ENCODE data around the gene RAB30. TPM values are rescaled to one million over a fixed set of nuclear protein-coding genes. Genes with fewer than 3 reads are reported as not detected.
A peak's percentile ranks its signal among the peaks of the same experiment; 100 is the strongest.

Gene RAB30
- total RNA-seq, 4 donors from 2014 or later = 12.4 to 113 (median 48.4) TPM

- Histone ChIP-seq H3K4me1 (peaks cover 0 to 5% of the 10 kb centered on the region in 2 donors), H3K27ac (peak overlapping the region; percentile 67 to 80), H3K4me3 (no peak overlapping the region), H3K27me3 (no peaks in the 10 kb centered on the region), H3K9me3 (no peaks in the 10 kb centered on the region), H3K36me3 (no peaks in the 10 kb centered on the region)
- intact Hi-C loops (cut with DNase I; ENCODE audit: low total_unique reads) = no loop called here
- no peak for TF ChIP-seq POLR2A (IDR thresholded peaks at IDR 0.05)
- TF ChIP-seq, protein P1, sequence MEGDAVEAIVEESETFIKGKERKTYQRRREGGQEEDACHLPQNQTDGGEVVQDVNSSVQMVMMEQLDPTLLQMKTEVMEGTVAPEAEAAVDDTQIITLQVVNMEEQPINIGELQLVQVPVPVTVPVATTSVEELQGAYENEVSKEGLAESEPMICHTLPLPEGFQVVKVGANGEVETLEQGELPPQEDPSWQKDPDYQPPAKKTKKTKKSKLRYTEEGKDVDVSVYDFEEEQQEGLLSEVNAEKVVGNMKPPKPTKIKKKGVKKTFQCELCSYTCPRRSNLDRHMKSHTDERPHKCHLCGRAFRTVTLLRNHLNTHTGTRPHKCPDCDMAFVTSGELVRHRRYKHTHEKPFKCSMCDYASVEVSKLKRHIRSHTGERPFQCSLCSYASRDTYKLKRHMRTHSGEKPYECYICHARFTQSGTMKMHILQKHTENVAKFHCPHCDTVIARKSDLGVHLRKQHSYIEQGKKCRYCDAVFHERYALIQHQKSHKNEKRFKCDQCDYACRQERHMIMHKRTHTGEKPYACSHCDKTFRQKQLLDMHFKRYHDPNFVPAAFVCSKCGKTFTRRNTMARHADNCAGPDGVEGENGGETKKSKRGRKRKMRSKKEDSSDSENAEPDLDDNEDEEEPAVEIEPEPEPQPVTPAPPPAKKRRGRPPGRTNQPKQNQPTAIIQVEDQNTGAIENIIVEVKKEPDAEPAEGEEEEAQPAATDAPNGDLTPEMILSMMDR (IDR thresholded peaks at IDR 0.05) = no peak
- DNase-seq = peak in 1 of 2 donors; percentile 35
Measured at GRCh38 chr11:83035070-83035854, 36.4 kb downstream of the RAB30 start.

DNA sequence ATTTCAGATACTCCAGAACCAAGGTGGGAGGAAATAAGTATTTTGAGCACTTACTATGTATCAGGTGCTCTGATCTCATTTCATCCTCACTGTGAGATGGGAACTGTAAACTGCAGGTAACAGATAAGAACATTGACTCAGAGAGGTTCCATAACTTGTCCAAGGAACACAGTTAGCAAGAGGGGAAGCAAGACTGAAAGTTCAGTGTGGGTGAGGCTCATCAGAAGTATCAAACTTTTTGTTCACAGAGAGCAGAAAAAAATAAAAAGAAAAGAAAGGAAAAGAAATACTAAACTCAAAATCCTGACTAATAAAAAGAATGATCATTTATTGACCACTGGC, 37.1 kb downstream of the RAB30 start:
- no peak for DNase-seq
- peak overlapping the region; percentile 67 to 80 for H3K27ac ChIP-seq
- peaks cover 0 to 5% of the 10 kb centered on the region in 2 donors for H3K4me1 ChIP-seq
- H3K9me3 ChIP-seq = no peaks in the 10 kb centered on the region
- TF ChIP-seq, protein P1 (IDR thresholded peaks at IDR 0.05) = no peak
- TF ChIP-seq POLR2A (IDR thresholded peaks at IDR 0.05) = no peak
- intact Hi-C loops (cut with DNase I; ENCODE audit: low total_unique reads) = no loop called here
- no peaks in the 10 kb centered on the region for H3K36me3 ChIP-seq
- no peaks in the 10 kb centered on the region for H3K27me3 ChIP-seq
- H3K4me3 ChIP-seq = peak overlapping the region; percentile 5 to 14

- intact Hi-C loops (cut with DNase I; ENCODE audit: low total_unique reads) = no loop called here
- peaks cover 0 to 5% of the 10 kb centered on the region in 2 donors for H3K4me1 ChIP-seq
- no peaks in the 10 kb centered on the region for H3K36me3 ChIP-seq
- H3K9me3 ChIP-seq = no peaks in the 10 kb centered on the region
- TF ChIP-seq, protein P1 (IDR thresholded peaks at IDR 0.05) = no peak
- no peak for TF ChIP-seq POLR2A (IDR thresholded peaks at IDR 0.05)
- peak overlapping the region; percentile 5 to 14 for H3K4me3 ChIP-seq
- peak; percentile 54 to 56 for DNase-seq
- H3K27ac ChIP-seq = peak overlapping the region; percentile 67 to 80
- H3K27me3 ChIP-seq = no peaks in the 10 kb centered on the region
Measured at GRCh38 chr11:83033972-83034672, 37.6 kb downstream of the RAB30 start.

DNA sequence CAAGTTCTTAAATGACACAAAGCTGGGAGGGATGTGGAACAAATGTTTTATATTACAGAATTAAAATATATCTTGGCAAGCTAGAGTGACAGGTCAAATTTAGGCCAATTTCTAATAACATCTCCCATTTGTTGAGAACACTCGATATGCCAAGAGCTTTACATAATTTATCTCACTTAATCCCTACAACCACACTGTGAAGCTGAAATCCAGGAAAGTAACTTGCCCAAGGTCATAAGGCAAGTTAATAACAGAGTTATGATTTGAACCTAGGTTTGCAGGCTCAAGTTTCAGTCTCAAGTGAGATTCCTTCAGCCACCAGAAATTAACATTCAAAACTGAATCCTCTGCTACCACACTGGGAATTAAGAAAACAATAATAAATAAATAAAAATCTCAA, 38.3 kb downstream of the RAB30 start:
- H3K36me3 ChIP-seq = no peaks in the 10 kb centered on the region
- peak overlapping the region in 1 of 2 donors; percentile 14 for H3K4me3 ChIP-seq
- peaks cover 0 to 5% of the 10 kb centered on the region in 2 donors for H3K4me1 ChIP-seq
- H3K27me3 ChIP-seq = no peaks in the 10 kb centered on the region
- no peak for DNase-seq
- H3K27ac ChIP-seq = peak overlapping the region; percentile 67 to 80
- intact Hi-C loops (cut with DNase I; ENCODE audit: low total_unique reads) = no loop called here
- no peaks in the 10 kb centered on the region for H3K9me3 ChIP-seq
- TF ChIP-seq, protein P1 (IDR thresholded peaks at IDR 0.05) = no peak
- TF ChIP-seq POLR2A (IDR thresholded peaks at IDR 0.05) = no peak

GRCh38 chr11:83031127-83031526, 40.6 kb downstream of the RAB30 start:
- H3K9me3 ChIP-seq = no peaks in the 10 kb centered on the region

More at GRCh38 chr11:83031127-83031526, 40.6 kb downstream of the RAB30 start:
- H3K36me3 ChIP-seq = no peaks in the 10 kb centered on the region
- no peak for TF ChIP-seq POLR2A (IDR thresholded peaks at IDR 0.05)
- TF ChIP-seq, protein P1 (IDR thresholded peaks at IDR 0.05) = no peak
- H3K27me3 ChIP-seq = no peaks in the 10 kb centered on the region
- intact Hi-C loops (cut with DNase I; ENCODE audit: low total_unique reads) = no loop called here
- no peak for DNase-seq
- H3K4me1 ChIP-seq = peaks cover 0 to 5% of the 10 kb centered on the region in 2 donors
- no peak overlapping the region for H3K27ac ChIP-seq
- no peak overlapping the region for H3K4me3 ChIP-seq
